SK-N-MC (cell line): ENCODE measurements around the gene SH2D2A.

Experiments
- EZH2 ChIP-seq: fragments of 200-600 bp; sonication (generic); IDR thresholded peaks from one replicate; pipeline ENCODE4 v1.6.1; 2017; ENCODE audit warnings: antibody characterized with exemption
- POLR2AphosphoS5 ChIP-seq: IDR thresholded peaks from 2 replicates; pipeline ENCODE4 v1.6.1; 2012; ENCODE audit warnings: mild to moderate bottlenecking, low read depth, low read length, borderline replicate concordance

DNA sequence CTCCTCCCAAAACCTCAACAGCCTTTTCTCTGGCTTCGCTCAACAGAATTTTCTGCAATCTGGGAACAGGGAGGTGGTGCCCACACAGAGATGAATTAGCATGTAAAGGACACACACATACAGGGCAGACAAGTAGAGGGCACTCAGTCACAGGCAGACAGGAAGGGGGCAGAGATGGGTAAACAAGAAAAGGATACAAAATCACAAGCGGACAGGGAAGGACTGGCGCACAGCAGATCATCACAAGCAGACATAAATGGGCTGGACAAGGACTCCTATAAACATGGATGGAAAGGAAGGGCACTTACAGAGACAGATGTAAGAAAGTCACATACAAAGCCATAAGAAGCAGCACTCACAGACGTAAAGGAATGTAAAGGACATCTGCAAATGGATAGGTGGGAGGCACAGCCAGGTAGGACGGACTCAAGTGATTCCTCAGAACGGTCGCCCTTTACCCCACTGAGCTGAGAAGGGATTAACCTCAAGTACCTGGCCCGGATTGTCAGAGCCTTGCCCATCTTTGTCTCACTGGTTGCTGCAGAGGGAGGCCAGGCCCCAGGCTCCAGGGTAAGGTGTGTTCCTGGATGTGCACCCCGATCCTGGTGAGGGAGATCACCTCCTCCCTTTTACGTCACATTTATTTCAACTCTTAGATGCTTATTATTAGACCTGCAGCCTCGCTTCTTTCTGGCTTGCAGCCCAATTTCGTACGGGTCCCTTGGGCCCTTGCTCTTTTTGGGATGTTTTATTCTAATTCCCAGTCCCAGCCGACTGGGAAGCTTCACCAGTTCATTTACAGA lies 50.1 kb downstream of the SH2D2A start:
- TF ChIP-seq POLR2AphosphoS5 (no peak), EZH2 (no peak)
